K562 (cell line): ENCODE measurements around the gene MEIG1. TPM values are rescaled to one million over a fixed set of nuclear protein-coding genes. Genes with fewer than 3 reads are reported as not detected.

Experiments
- CCNT2 ChIP-seq: IDR thresholded peaks from 2 replicates; pipeline ENCODE4 v1.6.1; 2011; ENCODE audit warnings: borderline replicate concordance, low read depth, mild to moderate bottlenecking, moderate library complexity, mixed read lengths, low read length; ENCODE audit not compliant: insufficient read length; ENCODE audit errors: extremely low read depth
- DACH1 ChIP-seq: fragments of 450-650 bp; IDR thresholded peaks from 2 replicates; pipeline ENCODE4 v1.6.1; 2018; ENCODE audit not compliant: partially characterized antibody
- E2F6 ChIP-seq, 2 experiments: IDR thresholded peaks; 2 replicates each; pipeline ENCODE4 v1.6.1; 2011; ENCODE audit warnings: borderline replicate concordance in 1 of 2, control low read depth in 1 of 2, low read depth in 1 of 2, low read length in 1 of 2, mild to moderate bottlenecking in 1 of 2, mixed read lengths in 1 of 2, moderate library complexity in 1 of 2; ENCODE audit not compliant: insufficient read depth in 1 of 2, insufficient read length in 1 of 2, poor library complexity in 1 of 2, severe bottlenecking in 1 of 2; ENCODE audit errors: extremely low read depth in 1 of 2
- HLTF ChIP-seq: fragments of 450-650 bp; IDR thresholded peaks from 2 replicates; pipeline ENCODE4 v1.6.1; 2016
- PBX2 ChIP-seq, 2 experiments: IDR thresholded peaks in 1 of 2; conservative IDR thresholded peaks in 1 of 2; 2 replicates each; pipeline ENCODE4 v1.6.1; 2016; ENCODE audit warnings: low read depth in 2 of 2, mild to moderate bottlenecking in 1 of 2, missing compliant biosample characterization in 1 of 2, missing genetic modification characterization in 1 of 2, moderate library complexity in 1 of 2
- RAD51 ChIP-seq: fragments of 450-650 bp; IDR thresholded peaks from 2 replicates; pipeline ENCODE4 v1.7.1; 2016; ENCODE audit warnings: low read depth, mild to moderate bottlenecking, borderline replicate concordance
- RFX1 ChIP-seq: fragments of 450-650 bp; IDR thresholded peaks from 2 replicates; pipeline ENCODE4 v1.6.1; 2016; ENCODE audit warnings: mild to moderate bottlenecking, moderate library complexity
- RFX5 ChIP-seq: IDR thresholded peaks from 2 replicates; pipeline ENCODE4 v1.6.1; 2011; ENCODE audit warnings: low read depth, mild to moderate bottlenecking, improper control_type of control experiment, low read length
- SNAPC5 ChIP-seq: fragments of 250-450 bp; sonication (Bioruptor Pico); IDR thresholded peaks from 2 replicates; pipeline ENCODE4 v1.8.0; 2021; ENCODE audit warnings: moderate library complexity, mild to moderate bottlenecking, inconsistent platforms
- ZBED1 ChIP-seq: IDR thresholded peaks from 2 replicates; pipeline ENCODE4 v1.6.1; 2014
- ZKSCAN1 ChIP-seq: fragments of 150-350 bp; IDR thresholded peaks from 2 replicates; pipeline ENCODE4 v1.6.1; 2016; ENCODE audit warnings: low read depth, low read length
- ZNF318 ChIP-seq, 2 experiments: fragments of 450-650 bp; IDR thresholded peaks; 2 replicates each; pipeline ENCODE4 v1.6.1; 2016; ENCODE audit warnings: mild to moderate bottlenecking in 2 of 2, borderline replicate concordance in 1 of 2, low read depth in 1 of 2, moderate library complexity in 1 of 2
- ZNF766 ChIP-seq: fragments of 200-800 bp; sonication (Bioruptor generic); conservative IDR thresholded peaks from 2 replicates; pipeline ENCODE4 v1.6.1; 2016; ENCODE audit warnings: missing genetic modification characterization, missing compliant biosample characterization
- ZZZ3 ChIP-seq: fragments of 450-650 bp; IDR thresholded peaks from 2 replicates; pipeline ENCODE4 v1.6.1; 2016; ENCODE audit warnings: antibody characterized with exemption, mild to moderate bottlenecking, moderate library complexity
- polyA plus RNA-seq, 8 experiments: library from polyadenylated mRNA; depleted of rRNA in 4 of 8; stranded (reverse) in 5 of 8; unstranded in 3 of 8; fragments of >200 nt; fragmentation: Nextera tagmentation in 2 of 8; fragmentation: Illumina TruSeq in 1 of 8; extraction: Ambion mirVana in 2 of 8; extraction: Trizol in 1 of 8; gene quantifications; 2 replicates each; pipeline versions ENCODE4 v1.2.1 to v1.2.3, GENCODE V29; 2011 to 2014; ENCODE audit warnings: inconsistent platforms in 1 of 8, missing spikeins in 1 of 8
- total RNA-seq, 7 experiments: library from RNA; depleted of rRNA in 6 of 7; stranded (reverse); fragments of >200 nt in 6 of 7; fragmentation: Illumina TruSeq in 2 of 7; extraction: Trizol in 2 of 7; gene quantifications; 2 replicates each; pipeline versions ENCODE4 v1.2.1 to v1.2.3, GENCODE V29; 2011 to 2021; ENCODE audit warnings: low replicate concordance in 1 of 7

The MEIG1 gene
- total and polyA plus RNA-seq, 9 of the 15 experiments (the other 6 are each of a cell fraction or from before 2014, with no cell fraction given) = 0.19 to 1.7 (median 0.54) TPM; not detected in 3

DNA sequence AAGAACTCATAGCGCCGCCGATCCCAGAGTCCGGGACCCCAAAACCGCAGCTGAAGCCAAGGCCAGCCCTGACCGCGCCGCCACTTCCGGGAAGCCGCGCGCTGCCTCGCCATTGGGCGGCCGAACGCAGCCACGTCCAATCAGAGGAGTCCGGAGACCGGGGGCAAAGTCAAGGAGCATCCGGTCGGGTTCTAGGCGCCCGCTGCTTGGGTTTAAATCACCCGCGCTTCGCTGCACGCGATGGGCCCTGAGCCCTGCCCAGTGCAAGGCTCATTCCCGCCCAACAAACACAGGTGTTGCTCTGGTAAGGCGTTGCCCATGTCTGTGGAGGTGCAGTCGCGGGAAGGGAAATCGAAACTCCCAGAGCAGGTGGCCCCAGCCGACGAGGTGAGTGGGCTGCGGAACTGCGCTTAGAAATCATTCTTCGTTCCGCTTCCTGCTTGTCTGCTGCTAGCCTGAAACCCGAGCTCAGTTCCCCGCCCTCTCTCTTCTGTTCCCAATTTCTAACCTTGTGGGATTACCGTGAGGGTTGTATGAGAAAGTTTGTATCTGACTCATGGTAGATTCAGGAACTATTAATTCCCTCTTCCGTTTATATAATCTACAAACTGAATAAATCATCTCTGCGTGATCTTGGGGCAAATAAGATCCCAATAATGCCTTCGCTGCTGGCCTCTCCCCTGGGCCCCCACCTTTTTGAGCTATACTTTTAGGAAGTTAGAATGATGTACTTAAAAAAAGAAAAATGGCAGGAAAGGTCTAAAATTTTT, 5.0 kb upstream of the MEIG1 start, which contains the start of gene DCLRE1C (continued):
- TF ChIP-seq ZNF318 (IDR thresholded peaks at IDR 0.05; ENCODE audit: borderline replicate concordance in 1 of 2, low read depth in 1 of 2) = peak in 1 of 2 experiments; percentile 4; a peak in 1 of 4 replicates
- no peak for TF ChIP-seq ZBED1
- peak; percentile 90 to 94 for TF ChIP-seq E2F6 (IDR thresholded peaks at IDR 0.05; ENCODE audit: borderline replicate concordance in 1 of 2, extremely low read depth in 1 of 2, insufficient read depth in 1 of 2, insufficient read length in 1 of 2, low read depth in 1 of 2, low read length in 1 of 2, poor library complexity in 1 of 2, severe bottlenecking in 1 of 2)
- no peak for TF ChIP-seq PBX2 (CRISPR knock-in tag; IDR thresholded peaks at IDR 0.05; ENCODE audit: low read depth)
- TF ChIP-seq PBX2 (tag; conservative IDR thresholded peaks at IDR 0.05; ENCODE audit: low read depth) = no peak
- TF ChIP-seq DACH1 = no peak
- no peak for TF ChIP-seq HLTF
- no peak for TF ChIP-seq ZKSCAN1
- no peak for TF ChIP-seq ZZZ3
- peak; percentile 28 for TF ChIP-seq CCNT2
- no peak for TF ChIP-seq RAD51
- TF ChIP-seq SNAPC5 (CRISPR knock-in tag) = no peak
- TF ChIP-seq RFX1 = no peak
- no peak for TF ChIP-seq ZNF766
- no peak for TF ChIP-seq RFX5
